Measurements from ENCODE around the gene ATG4A.

- TF ChIP-seq OSR1 (CRISPR knock-in tag; IDR thresholded peaks at IDR 0.05) (no peak), CSDC2 (CRISPR knock-in tag; IDR thresholded peaks at IDR 0.05) (no peak), ARNTL (CRISPR knock-in tag; IDR thresholded peaks at IDR 0.05; ENCODE audit: borderline replicate concordance, low read depth) (no peak), ZFP30 (CRISPR knock-in tag; IDR thresholded peaks at IDR 0.05) (no peak), PATZ1 (CRISPR knock-in tag; IDR thresholded peaks at IDR 0.05; ENCODE audit: borderline replicate concordance) (no peak), ISL1 (CRISPR knock-in tag; IDR thresholded peaks at IDR 0.05) (no peak), GLIS3 (CRISPR knock-in tag; IDR thresholded peaks at IDR 0.05) (no peak)
Measured at GRCh38 chrX:108186811-108187210, 95.2 kb downstream of the ATG4A start.
